ENCODE data around the gene CRABP2.

DNA sequence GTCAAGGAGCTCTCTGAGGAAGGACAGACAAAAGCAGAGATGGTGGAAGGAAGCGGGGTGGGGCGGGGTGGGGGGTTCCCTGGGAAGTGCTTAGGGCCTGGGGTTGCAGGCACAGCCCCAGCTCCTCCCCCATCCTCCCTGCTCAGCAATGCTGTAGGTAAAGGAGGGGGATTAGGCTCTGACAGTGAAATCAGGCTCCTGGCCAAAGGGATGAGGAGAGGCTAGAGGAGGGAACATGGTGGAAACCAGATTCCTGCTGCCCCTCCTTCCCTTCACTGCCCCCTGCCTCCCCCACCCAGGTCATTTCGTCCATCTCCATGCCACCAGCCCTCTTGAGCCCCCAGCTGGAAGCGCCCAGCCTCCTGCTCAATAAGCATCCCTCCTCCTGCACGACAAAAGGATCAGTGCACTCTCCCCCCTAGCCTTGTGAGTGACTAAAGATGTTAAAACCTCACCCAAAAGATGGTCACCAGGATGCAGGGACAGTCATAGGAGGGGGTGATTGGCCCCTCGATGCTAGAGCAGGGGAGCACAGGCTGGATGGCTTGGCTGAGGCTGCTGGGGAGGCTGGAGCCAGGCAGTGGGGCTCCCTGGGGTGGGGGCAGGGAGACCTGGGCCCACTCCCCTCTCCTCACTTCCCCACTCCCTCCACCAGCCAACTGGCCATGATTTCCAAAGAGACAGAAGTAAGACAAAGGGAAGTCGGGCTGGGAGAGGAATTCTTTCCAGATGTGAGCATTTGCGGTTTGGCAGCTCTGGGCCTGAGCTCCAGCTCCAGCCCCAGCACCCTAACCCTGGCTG, 2.2 kb upstream of the CRABP2 start:
- TF ChIP-seq, protein P1, sequence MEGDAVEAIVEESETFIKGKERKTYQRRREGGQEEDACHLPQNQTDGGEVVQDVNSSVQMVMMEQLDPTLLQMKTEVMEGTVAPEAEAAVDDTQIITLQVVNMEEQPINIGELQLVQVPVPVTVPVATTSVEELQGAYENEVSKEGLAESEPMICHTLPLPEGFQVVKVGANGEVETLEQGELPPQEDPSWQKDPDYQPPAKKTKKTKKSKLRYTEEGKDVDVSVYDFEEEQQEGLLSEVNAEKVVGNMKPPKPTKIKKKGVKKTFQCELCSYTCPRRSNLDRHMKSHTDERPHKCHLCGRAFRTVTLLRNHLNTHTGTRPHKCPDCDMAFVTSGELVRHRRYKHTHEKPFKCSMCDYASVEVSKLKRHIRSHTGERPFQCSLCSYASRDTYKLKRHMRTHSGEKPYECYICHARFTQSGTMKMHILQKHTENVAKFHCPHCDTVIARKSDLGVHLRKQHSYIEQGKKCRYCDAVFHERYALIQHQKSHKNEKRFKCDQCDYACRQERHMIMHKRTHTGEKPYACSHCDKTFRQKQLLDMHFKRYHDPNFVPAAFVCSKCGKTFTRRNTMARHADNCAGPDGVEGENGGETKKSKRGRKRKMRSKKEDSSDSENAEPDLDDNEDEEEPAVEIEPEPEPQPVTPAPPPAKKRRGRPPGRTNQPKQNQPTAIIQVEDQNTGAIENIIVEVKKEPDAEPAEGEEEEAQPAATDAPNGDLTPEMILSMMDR (IDR thresholded peaks at IDR 0.05; ENCODE audit: extremely low read depth in 1 of 2, insufficient read depth in 1 of 2, low read depth in 1 of 2, low read length in 2 of 2): no peak
- TF ChIP-seq POLR2AphosphoS5 (IDR thresholded peaks at IDR 0.05; ENCODE audit: insufficient read depth, low read depth, low read length): no peak
- no peak for TF ChIP-seq FOS (IDR thresholded peaks at IDR 0.05; ENCODE audit: borderline replicate concordance, insufficient read depth, low read length)
- no peak for TF ChIP-seq EZH2 (IDR thresholded peaks at IDR 0.05; ENCODE audit: borderline replicate concordance, low read depth, low read length, severe bottlenecking)
- no peak for TF ChIP-seq MAX (IDR thresholded peaks at IDR 0.05; ENCODE audit: insufficient read depth, insufficient read length)
- no peak for TF ChIP-seq MYC (IDR thresholded peaks at IDR 0.05; ENCODE audit: low read depth, low read length)
- TF ChIP-seq POLR2A (IDR thresholded peaks at IDR 0.05; ENCODE audit: low read depth, low read length): no peak

All from endothelial cell of umbilical vein (primary cell).